Measurements from ENCODE around the gene RNF19B. TPM values are rescaled to one million over a fixed set of nuclear protein-coding genes. Genes with fewer than 3 reads are reported as not detected.

RNF19B gene, protein sequence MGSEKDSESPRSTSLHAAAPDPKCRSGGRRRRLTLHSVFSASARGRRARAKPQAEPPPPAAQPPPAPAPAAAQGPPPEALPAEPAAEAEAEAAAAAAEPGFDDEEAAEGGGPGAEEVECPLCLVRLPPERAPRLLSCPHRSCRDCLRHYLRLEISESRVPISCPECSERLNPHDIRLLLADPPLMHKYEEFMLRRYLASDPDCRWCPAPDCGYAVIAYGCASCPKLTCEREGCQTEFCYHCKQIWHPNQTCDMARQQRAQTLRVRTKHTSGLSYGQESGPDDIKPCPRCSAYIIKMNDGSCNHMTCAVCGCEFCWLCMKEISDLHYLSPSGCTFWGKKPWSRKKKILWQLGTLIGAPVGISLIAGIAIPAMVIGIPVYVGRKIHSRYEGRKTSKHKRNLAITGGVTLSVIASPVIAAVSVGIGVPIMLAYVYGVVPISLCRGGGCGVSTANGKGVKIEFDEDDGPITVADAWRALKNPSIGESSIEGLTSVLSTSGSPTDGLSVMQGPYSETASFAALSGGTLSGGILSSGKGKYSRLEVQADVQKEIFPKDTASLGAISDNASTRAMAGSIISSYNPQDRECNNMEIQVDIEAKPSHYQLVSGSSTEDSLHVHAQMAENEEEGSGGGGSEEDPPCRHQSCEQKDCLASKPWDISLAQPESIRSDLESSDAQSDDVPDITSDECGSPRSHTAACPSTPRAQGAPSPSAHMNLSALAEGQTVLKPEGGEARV
- 10 to 100 TPM; 21.6 to 22.4 TPM for total RNA-seq

DNA sequence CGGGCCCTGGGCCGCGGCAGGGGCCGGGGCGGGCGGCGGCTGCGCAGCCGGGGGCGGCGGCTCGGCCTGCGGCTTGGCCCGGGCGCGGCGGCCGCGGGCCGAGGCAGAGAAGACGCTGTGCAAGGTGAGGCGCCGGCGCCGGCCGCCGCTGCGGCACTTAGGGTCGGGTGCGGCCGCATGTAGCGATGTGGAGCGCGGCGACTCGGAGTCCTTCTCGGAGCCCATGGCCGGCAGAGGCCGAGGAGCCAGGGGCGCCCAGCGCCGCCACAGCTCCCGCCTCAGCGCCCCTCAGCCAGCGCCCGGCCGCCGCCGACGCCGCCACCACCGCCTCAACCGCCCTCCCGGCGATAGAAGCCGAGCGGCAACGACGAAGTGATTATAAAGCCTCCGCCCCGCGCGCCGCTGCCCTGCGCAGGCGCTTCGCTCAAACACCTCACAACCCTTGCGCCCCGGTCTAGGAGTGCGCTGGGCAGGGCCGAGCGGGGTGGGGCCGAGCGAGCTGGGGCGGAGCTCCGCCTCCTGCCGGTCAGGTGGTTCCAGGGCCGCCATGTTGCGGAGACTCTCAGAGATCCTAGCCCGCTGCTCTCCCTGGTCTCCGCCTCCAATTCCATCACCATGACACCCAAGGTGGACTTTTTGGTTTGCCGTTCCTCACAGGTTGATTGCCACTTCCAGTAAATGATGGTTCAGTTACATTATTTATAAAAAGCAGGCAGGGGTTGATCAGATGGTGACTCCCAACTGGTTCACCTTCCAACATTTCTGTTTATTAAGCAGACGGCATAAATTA lies at the start of gene RNF19B:
Gene RNF19B, minus strand, starts transcription at position 349 of the 790 bp plus-strand sequence. Its CDS starts 124 bp downstream, at position 225.
- no peaks in the 10 kb centered on the region for H3K9me3 Mint-ChIP-seq
- peaks cover 14% of the 10 kb centered on the region for H3K27me3 Mint-ChIP-seq
- peak within 1 kb of the TSS; percentile 85 for H3K27ac Mint-ChIP-seq
- peaks cover 27% of the 10 kb centered on the region for H3K4me1 Mint-ChIP-seq
- POLR2A ChIA-PET, result interaction anchor here (0.6 to 3.3 kb wide), 15 partner anchors 9 to 331 kb away, joined by 3 to 36 read pairs (median 4); partner anchors contain the start of gene AZIN2
- peaks cover 4% of the 10 kb centered on the region for H3K36me3 Mint-ChIP-seq
- peak within 1 kb of the TSS; percentile 85 for H3K4me3 Mint-ChIP-seq
- DNase-seq (peak; percentile 94), ATAC-seq (ENCODE audit: low read depth) (peak; percentile 94)

DNA sequence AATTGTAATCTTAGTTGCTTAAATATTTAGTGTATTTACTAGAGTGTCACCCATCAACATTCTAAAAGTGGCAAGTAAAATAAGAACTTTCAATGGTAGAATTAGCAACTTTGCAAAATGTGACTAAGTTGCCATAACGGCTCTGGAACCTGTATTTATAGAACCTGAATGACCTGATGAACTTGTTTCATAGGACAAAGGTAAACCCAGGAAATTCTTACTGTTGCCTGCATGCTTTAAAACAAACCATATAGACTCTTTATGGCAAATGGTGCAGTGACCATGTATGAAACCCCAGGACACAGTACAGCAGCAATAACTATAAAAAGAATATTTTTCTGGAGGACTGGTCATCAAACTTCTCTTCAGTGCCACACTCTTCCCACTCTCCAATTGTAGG lies 49.2 kb upstream of the RNF19B start:
- POLR2A ChIA-PET, result no interaction called here
- H3K36me3 Mint-ChIP-seq, result peaks cover 28% of the 10 kb centered on the region

DNA sequence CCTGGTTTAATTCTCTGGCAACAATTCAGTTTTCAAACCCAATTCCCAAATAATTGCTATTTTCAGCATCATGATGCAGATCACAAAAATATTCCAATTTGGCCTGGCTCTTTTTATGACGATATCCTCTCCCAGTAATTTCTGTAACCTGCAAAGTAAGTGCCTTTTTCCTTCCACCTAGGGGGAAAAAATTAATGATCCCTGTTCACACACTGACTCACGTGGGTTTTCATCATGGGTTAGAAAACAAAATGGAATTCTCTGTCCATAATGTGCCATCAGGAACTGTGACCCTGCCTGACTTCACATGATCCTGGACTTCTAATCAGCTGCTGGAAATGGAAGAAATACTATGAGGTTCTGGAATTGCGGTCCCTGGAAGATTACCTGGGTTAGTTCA lies 47.6 kb upstream of the RNF19B start:
- no peaks in the 10 kb centered on the region for H3K9me3 Mint-ChIP-seq
- H3K4me3 Mint-ChIP-seq, result no peak overlapping the region
- ATAC-seq (ENCODE audit: low read depth) (no peak), DNase-seq (no peak)
- POLR2A ChIA-PET, result no interaction called here
- H3K36me3 Mint-ChIP-seq, result peaks cover 32% of the 10 kb centered on the region
- no peaks in the 10 kb centered on the region for H3K27me3 Mint-ChIP-seq
- H3K4me1 Mint-ChIP-seq, result peaks cover 1% of the 10 kb centered on the region
- H3K27ac Mint-ChIP-seq, result no peak overlapping the region

More for the DNA sequence above, 49.2 kb upstream of the RNF19B start:
- H3K27me3 Mint-ChIP-seq, result no peaks in the 10 kb centered on the region
- H3K27ac Mint-ChIP-seq, result no peak overlapping the region
- H3K9me3 Mint-ChIP-seq, result no peaks in the 10 kb centered on the region
- ATAC-seq (ENCODE audit: low read depth) (no peak), DNase-seq (no peak)
- no peak overlapping the region for H3K4me3 Mint-ChIP-seq
- H3K4me1 Mint-ChIP-seq, result peaks cover 5% of the 10 kb centered on the region

DNA sequence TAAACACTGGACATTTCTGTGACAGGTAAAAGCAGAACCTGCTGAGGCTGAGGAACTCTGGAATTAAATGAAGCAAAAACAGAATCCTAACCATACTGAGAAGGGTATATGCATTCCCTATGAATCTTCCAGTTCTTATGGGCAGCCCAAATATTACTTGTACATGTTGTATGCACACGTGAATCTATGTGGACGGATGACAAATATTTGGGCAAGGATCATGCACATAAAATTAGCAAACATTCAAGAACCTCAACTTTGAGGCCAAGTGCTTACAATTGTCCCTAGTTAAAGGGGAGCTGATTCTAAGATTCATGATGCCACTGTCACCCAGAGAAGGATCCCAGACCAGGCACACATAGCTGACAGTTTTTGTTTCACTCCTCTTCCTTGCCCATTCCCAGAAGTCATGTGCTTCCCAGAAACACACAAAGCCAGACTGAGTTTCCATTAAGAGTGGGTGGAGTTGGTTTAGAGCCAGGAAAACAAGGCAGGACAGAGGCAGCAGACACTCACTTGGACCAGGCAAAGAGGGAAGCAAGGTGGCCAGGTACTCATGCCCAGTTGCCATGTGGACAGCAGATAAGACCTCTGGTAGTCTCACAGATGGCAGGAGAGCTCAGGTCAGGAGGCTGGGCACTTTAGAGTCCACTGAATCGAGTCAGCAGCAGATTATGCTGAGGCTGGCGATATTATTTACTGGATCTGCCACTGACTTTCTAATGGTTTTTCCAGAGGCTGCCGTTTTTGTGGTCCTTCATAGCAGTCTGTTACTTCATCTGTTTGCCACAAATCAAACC lies 46.5 kb upstream of the RNF19B start:
- Mint-ChIP-seq H3K27ac (peak overlapping the region; percentile 36), H3K27me3 (no peaks in the 10 kb centered on the region), H3K36me3 (peaks cover 34% of the 10 kb centered on the region), H3K4me1 (peaks cover 3% of the 10 kb centered on the region), H3K9me3 (no peaks in the 10 kb centered on the region), H3K4me3 (no peak overlapping the region)
- no peak for ATAC-seq (ENCODE audit: low read depth)
- no peak for DNase-seq
- POLR2A ChIA-PET, result interaction anchor here (0.6 kb wide), 1 partner anchor 21 kb away, joined by 3 read pairs; no protein-coding TSS in a partner anchor

DNA sequence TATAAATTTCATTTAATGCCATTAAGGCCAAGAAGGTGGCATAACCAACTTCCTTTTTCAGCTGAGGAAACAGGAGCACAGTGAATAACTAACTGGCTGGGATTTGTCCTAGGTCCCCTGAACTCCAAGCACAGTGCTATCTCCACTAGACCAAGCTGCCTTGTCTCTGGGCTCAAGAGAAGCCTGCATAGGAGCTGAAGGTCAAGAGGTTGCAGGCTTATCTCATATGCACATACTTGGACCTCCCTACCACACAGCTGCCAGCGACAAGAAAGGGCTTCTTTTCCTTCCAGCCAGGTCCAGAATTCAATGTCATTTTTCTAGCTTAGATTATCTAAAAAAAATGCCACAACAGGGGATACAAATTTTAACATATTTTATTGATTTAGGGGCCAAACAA lies 45.0 kb upstream of the RNF19B start:
- DNase-seq (no peak), ATAC-seq (ENCODE audit: low read depth) (no peak)
- Mint-ChIP-seq H3K4me1 (peaks cover 3% of the 10 kb centered on the region), H3K9me3 (no peaks in the 10 kb centered on the region), H3K27ac (no peak overlapping the region), H3K36me3 (peaks cover 37% of the 10 kb centered on the region), H3K4me3 (no peak overlapping the region), H3K27me3 (no peaks in the 10 kb centered on the region)
- POLR2A ChIA-PET, result no interaction called here

DNA sequence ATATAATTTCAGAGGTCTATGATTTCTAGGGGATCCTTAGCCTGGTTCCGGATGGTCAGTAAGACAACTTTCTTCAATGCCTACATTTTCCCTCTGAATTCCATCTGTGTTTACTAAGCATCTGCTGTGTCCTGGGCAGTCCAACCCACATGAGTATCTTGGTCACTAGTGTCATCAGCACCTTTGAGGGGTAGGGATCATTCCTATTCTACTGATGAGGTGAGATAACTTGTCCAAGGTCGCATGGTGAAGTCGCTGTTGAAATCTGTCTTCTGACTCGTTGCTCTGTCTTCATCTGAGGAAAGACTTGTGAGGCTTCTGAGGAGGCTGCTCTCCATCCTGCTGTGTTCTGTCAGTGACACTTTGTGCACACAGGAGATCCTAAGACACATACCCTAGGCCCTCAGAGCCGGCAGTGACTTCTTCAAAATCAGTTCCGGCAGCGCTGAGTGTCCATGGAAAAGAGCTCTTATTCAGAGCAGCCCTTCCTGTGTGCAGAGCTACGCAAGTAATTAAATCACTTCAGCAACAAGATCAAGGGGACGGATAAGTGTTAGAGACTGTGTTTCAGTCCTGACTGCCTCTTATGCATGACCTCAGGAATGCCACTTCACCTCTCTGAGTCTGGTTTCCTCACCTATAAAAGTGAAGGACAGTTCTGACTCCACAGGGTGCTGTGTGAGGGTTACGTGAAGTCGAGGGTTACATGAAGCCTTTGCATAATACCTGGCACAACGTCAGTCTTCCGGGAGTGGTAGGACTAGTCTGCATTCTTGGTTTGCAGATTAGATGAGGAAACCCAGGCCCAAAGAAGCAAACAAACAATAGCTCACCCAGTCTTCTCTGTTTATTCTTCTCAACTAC lies 43.7 kb upstream of the RNF19B start:
- no peak for DNase-seq
- POLR2A ChIA-PET, result interaction anchor here (0.6 to 0.7 kb wide), 2 partner anchors 16 to 40 kb away, joined by 3 to 7 read pairs; no protein-coding TSS in a partner anchor
- Mint-ChIP-seq H3K4me1 (peaks cover 3% of the 10 kb centered on the region), H3K27me3 (no peaks in the 10 kb centered on the region), H3K36me3 (peaks cover 34% of the 10 kb centered on the region), H3K27ac (no peak overlapping the region), H3K4me3 (no peak overlapping the region), H3K9me3 (no peaks in the 10 kb centered on the region)
- ATAC-seq (ENCODE audit: low read depth), result no peak

DNA sequence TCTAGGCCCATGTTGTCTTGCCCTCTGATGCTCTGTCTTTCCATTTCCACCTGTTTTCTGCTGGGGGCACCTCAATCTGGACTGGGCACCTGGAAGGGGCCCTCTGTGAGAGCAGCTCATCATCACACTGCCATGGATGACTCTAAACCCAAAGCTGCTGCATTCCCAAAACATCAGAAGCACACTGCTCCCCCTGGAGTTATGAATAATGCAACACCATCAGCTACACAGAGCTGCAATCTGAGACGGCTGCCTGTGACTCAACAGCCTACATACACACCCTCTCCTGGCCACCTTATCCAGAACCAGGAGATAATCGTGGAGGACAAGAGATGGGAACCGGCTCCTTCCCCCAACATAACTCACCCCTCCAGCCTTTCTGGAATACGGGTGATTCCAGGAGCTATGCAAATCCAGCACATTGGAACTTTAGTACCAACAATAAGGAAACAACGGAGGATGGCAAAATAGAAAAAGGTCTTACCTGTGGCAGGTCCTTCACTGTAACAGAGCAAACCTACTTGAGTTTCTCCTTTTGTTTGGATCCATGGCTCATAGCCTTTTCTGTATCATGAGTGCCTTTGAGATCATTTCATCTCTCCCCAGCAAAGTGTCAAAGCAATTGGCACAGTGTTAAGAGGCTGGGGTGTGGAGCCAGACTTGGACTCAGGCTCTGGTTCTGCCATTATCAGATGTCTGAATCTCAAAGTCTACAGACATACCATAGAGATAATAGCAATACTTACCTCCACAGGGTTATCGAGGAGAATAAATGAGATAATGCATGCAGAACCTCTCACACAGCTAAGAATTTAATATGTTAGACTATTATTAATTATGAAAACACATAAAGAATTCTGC lies 42.8 kb upstream of the RNF19B start:
- no peaks in the 10 kb centered on the region for H3K27me3 Mint-ChIP-seq
- H3K9me3 Mint-ChIP-seq, result no peaks in the 10 kb centered on the region
- no peak overlapping the region for H3K4me3 Mint-ChIP-seq
- peaks cover 3% of the 10 kb centered on the region for H3K4me1 Mint-ChIP-seq
- DNase-seq (no peak), ATAC-seq (ENCODE audit: low read depth) (no peak)
- peaks cover 29% of the 10 kb centered on the region for H3K36me3 Mint-ChIP-seq
- no peak overlapping the region for H3K27ac Mint-ChIP-seq
- POLR2A ChIA-PET, result interaction anchor here (0.7 kb wide), 1 partner anchor 17 kb away, joined by 3 read pairs; no protein-coding TSS in a partner anchor

DNA sequence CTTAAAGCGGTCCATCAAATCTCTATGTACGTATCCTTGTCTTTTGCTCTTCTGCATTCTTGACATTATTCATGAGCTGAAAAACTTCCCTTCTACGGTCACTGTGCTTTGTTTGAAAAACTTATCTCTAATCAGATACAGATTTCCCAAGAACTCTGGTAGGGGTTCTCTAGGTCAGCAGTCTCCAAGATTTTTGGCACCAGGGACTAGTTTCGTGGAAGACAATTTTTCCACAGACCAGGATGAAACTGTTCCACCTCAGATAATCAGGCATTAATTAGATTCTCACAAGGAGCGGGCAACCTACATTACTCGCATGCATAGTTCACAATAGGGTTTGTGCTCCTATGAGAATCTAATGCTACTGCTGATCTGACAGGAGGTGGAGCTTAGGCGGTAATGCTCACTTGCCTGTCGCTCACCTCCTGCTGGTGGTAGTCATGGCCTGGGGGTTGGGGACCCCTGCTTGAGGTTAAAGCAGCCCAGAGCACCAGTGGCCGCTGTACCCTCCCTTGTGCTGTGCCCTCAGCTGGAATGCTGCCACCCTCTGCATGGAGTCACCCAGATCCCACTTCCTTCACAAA lies 41.3 kb upstream of the RNF19B start:
- Mint-ChIP-seq H3K27ac (no peak overlapping the region), H3K36me3 (peaks cover 20% of the 10 kb centered on the region), H3K4me3 (no peak overlapping the region), H3K9me3 (no peaks in the 10 kb centered on the region), H3K27me3 (no peaks in the 10 kb centered on the region), H3K4me1 (peaks cover 2% of the 10 kb centered on the region)
- ATAC-seq (ENCODE audit: low read depth) (no peak), DNase-seq (no peak)
- POLR2A ChIA-PET, result interaction anchor here (1.6 kb wide), 1 partner anchor 14 kb away, joined by 7 read pairs; no protein-coding TSS in a partner anchor

DNA sequence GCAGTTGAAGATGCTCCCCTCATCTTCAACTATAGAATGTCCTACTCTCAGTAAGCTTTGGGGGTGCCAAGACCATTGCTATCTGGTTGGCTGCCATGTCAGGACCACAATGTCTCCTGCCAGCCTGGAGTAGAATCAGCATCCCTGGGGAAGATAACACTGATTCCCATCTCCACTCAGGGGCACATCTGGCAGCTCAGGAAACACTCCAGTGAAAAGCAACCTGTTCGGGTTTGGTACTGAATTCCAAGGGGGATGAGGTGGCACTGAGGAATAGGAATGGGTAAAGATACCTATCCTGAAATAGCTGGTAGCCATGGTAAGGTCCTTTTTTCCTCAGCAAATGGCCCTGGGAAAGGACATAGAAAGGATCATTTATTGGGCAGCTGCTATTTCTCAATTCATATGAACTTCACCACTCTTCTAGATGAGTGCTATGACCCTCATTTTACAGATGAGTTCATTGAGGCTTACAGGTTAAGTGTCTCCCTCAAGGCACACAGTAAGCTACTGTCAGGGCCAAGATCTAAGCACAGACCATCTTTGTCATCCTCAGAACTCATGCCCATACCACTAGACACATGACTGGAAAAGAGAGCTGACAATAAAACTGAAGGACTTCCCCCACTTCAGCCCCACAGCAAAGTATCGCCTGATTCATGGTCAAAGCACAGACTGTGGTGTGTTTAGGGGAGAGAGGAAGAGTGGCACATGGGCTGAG lies 40.7 kb upstream of the RNF19B start:
- Mint-ChIP-seq H3K4me1 (peaks cover 4% of the 10 kb centered on the region), H3K4me3 (no peak overlapping the region), H3K27me3 (no peaks in the 10 kb centered on the region), H3K27ac (peak overlapping the region; percentile 46), H3K36me3 (peaks cover 20% of the 10 kb centered on the region), H3K9me3 (no peaks in the 10 kb centered on the region)
- POLR2A ChIA-PET, result interaction anchor here (1.6 kb wide), 1 partner anchor 14 kb away, joined by 7 read pairs; no protein-coding TSS in a partner anchor
- DNase-seq (no peak), ATAC-seq (ENCODE audit: low read depth) (no peak)

DNA sequence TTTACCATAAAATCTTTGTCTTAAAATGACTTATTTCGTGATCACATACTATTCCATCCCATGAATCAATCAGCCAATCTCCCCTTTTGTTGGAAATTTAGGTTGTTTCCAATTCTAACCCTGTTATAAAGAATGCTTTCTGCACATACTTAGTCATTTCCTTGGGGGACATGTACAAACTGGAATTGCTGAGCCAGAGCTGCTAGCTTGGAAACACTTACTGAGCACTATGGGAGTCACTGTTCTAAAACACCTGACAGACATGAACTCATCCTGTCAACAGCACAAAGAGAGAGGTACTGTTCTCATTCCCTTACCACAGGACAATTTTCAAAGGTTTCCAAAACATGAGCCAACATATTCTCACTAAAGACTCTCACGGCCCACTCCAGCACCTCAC lies 40.0 kb upstream of the RNF19B start:
- no peak for ATAC-seq (ENCODE audit: low read depth)
- Mint-ChIP-seq H3K4me3 (no peak overlapping the region), H3K9me3 (no peaks in the 10 kb centered on the region), H3K27ac (peak overlapping the region; percentile 46), H3K36me3 (peaks cover 20% of the 10 kb centered on the region), H3K27me3 (no peaks in the 10 kb centered on the region), H3K4me1 (peaks cover 4% of the 10 kb centered on the region)
- POLR2A ChIA-PET, result no interaction called here
- DNase-seq, result no peak
